ENCODE data around the gene ZKSCAN3. TPM values are rescaled to one million over a fixed set of nuclear protein-coding genes. Genes with fewer than 3 reads are reported as not detected.

ZKSCAN3 gene
- total and polyA plus RNA-seq, 10 of the 15 experiments (the other 5 are each of a cell fraction or from before 2014, with no cell fraction given), result 0.86 to 4.3 (median 3.1) TPM

GRCh38 chr6:28343898-28344677 lies 5.7 kb upstream of the ZKSCAN3 start:
- intact Hi-C loops (cut with micrococcal nuclease; ENCODE audit: unreplicated experiment) (no loop called here), in situ Hi-C loops (cut with MboI) (loop anchor here (25.0 kb wide), 1 partner anchor 1682 kb away; the partner anchor contains the start of gene ZNF322)
- TF ChIP-seq, protein P1, sequence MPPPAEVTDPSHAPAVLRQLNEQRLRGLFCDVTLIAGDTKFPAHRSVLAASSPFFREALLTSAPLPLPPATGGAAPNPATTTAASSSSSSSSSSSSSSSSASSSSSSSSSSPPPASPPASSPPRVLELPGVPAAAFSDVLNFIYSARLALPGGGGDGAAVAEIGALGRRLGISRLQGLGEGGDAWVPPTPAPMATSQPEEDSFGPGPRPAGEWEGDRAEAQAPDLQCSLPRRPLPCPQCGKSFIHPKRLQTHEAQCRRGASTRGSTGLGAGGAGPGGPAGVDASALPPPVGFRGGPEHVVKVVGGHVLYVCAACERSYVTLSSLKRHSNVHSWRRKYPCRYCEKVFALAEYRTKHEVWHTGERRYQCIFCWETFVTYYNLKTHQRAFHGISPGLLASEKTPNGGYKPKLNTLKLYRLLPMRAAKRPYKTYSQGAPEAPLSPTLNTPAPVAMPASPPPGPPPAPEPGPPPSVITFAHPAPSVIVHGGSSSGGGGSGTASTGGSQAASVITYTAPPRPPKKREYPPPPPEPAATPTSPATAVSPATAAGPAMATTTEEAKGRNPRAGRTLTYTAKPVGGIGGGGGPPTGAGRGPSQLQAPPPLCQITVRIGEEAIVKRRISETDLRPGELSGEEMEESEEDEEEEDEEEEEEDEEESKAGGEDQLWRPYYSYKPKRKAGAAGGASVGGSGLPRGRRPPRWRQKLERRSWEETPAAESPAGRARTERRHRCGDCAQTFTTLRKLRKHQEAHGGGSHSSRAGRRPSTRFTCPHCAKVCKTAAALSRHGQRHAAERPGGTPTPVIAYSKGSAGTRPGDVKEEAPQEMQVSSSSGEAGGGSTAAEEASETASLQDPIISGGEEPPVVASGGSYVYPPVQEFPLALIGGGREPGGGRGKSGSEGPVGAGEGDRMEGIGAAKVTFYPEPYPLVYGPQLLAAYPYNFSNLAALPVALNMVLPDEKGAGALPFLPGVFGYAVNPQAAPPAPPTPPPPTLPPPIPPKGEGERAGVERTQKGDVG (CRISPR knock-in tag; IDR thresholded peaks at IDR 0.05), result no peak
- no peak for TF ChIP-seq ZNF622 (IDR thresholded peaks at IDR 0.05)
- no peak for TF ChIP-seq CUX1 (IDR thresholded peaks at IDR 0.05; ENCODE audit: insufficient replicate concordance, low read depth, low read length)
- H3K4me1 ChIP-seq (ENCODE audit: control insufficient read depth, insufficient read depth, low read length), result no peaks in the 10 kb centered on the region
- ATAC-seq (no peak), DNase-seq (ENCODE audit: low read depth, low spot score) (no peak), FAIRE-seq (no peak)
- no peak overlapping the region for H3K4me2 ChIP-seq (ENCODE audit: control insufficient read depth, insufficient read depth)
- H2AFZ ChIP-seq (ENCODE audit: control insufficient read depth, low read depth, low read length), result no peak overlapping the region
- RAD21 ChIA-PET (ENCODE audit: unreplicated experiment), result no interaction called here
- no peak overlapping the region for H3K9ac ChIP-seq (ENCODE audit: control insufficient read depth, insufficient read depth, low read length)
- H3K27me3 ChIP-seq (replicated peaks in 1 of 2; ENCODE audit: control insufficient read depth in 2 of 2, insufficient read depth in 2 of 2, low read length in 1 of 2), result no peaks in the 10 kb centered on the region
- H3K79me2 ChIP-seq (ENCODE audit: control insufficient read depth, insufficient read depth, low read length), result no peaks in the 10 kb centered on the region
- peaks cover 12% of the 10 kb centered on the region; the same call in 2 of the 3 replicates for H3K9me3 ChIP-seq (replicated peaks; ENCODE audit: control insufficient read depth, insufficient read depth, low read length)
- no peaks in the 10 kb centered on the region for H3K36me3 ChIP-seq (ENCODE audit: control insufficient read depth in 2 of 2, insufficient read depth in 2 of 2, low read length in 1 of 2)
- 0% methylated on average over 1 of the region's 1 CpG for WGBS (ENCODE audit: insufficient coverage, insufficient replicate concordance, low lambda C conversion rate, missing lambda C conversion rate)
- POLR2A ChIA-PET, result interaction anchor here (0.7 kb wide), 1 partner anchor 154 kb away, joined by 4 read pairs; no protein-coding TSS in a partner anchor
- BruUV-seq (replicated peaks), result no TSS peak
- H4K20me1 ChIP-seq (ENCODE audit: control insufficient read depth, insufficient read depth), result no peaks in the 10 kb centered on the region
- H3K4me3 ChIP-seq, result no peak overlapping the region
- SMC1A ChIA-PET (ENCODE audit: uncharacterized antibody, unreplicated experiment), result no interaction called here
- H3K27ac ChIP-seq (ENCODE audit: control insufficient read depth, insufficient read depth), result no peak overlapping the region
- CTCF ChIA-PET, result interaction anchor here (0.7 to 0.9 kb wide), 2 partner anchors 12 to 123 kb away, joined by 3 to 4 read pairs; no protein-coding TSS in a partner anchor

Measured in GM12878 (cell line).